Measurements from ENCODE around the gene EPHA10. TPM values are rescaled to one million over a fixed set of nuclear protein-coding genes. Genes with fewer than 3 reads are reported as not detected.

Gene EPHA10
- total RNA-seq: under 1 TPM in 1 of 4 donors, not detected in 3; 0.12 TPM

DNA sequence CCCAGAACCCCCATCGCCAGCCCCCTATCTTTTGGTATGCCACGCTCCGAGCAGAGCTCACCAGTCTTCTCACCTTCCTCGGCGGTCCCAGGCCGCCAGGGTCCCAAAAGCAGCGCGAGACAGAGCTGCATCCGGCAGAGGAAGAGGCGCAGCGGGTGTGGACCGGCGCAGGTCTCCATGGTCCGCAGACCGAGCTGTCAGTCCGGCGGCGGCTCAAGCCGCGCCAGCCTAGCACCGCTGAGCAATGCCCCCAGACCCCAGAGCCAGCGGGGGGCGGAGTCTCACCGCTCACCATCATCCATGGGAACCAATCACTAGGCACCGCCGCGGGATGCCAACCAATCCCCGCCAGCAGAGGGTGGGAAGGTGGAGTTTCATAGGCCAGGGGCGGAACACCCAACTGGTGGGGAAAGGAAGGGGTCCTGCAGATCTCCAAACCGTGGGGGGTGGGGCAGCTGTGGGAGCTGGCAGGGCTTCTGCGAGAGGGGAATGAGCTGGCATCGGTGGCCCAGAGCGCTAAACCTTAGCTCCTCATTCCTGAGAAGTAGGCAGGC is at the start of gene EPHA10:
TSS of gene EPHA10 (minus strand) at position 233 of the 554 bp plus-strand sequence. CDS start at position 179, 54 bp downstream.
- TF ChIP-seq, protein P1, sequence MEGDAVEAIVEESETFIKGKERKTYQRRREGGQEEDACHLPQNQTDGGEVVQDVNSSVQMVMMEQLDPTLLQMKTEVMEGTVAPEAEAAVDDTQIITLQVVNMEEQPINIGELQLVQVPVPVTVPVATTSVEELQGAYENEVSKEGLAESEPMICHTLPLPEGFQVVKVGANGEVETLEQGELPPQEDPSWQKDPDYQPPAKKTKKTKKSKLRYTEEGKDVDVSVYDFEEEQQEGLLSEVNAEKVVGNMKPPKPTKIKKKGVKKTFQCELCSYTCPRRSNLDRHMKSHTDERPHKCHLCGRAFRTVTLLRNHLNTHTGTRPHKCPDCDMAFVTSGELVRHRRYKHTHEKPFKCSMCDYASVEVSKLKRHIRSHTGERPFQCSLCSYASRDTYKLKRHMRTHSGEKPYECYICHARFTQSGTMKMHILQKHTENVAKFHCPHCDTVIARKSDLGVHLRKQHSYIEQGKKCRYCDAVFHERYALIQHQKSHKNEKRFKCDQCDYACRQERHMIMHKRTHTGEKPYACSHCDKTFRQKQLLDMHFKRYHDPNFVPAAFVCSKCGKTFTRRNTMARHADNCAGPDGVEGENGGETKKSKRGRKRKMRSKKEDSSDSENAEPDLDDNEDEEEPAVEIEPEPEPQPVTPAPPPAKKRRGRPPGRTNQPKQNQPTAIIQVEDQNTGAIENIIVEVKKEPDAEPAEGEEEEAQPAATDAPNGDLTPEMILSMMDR (IDR thresholded peaks at IDR 0.05): no peak
- ATAC-seq (ENCODE audit: low FRiP score): no peak
- no peak for DNase-seq (ENCODE audit: low spot score)

DNA sequence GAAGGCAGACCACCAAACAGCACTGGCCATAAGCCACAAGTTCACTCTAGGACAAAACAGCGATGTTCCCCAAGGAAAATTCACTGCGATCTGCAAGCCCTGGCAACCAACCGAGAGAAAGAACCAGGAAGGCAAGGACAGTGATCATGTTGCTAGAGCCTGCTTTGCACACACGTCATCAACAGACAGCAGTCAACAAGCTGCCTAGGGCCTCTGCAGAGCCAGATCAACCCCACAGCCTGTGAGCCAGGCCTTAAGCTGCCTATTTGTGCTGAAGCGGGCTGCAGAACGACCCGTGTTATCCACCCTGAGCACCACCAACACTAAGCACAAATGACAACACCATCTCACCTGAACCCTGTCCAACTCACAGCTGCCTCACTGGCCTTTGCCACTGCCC is 49.3 kb upstream of the EPHA10 start:
- DNase-seq (ENCODE audit: low spot score) (no peak), ATAC-seq (ENCODE audit: low FRiP score) (no peak)
- TF ChIP-seq, protein P1 (IDR thresholded peaks at IDR 0.05): no peak

DNA sequence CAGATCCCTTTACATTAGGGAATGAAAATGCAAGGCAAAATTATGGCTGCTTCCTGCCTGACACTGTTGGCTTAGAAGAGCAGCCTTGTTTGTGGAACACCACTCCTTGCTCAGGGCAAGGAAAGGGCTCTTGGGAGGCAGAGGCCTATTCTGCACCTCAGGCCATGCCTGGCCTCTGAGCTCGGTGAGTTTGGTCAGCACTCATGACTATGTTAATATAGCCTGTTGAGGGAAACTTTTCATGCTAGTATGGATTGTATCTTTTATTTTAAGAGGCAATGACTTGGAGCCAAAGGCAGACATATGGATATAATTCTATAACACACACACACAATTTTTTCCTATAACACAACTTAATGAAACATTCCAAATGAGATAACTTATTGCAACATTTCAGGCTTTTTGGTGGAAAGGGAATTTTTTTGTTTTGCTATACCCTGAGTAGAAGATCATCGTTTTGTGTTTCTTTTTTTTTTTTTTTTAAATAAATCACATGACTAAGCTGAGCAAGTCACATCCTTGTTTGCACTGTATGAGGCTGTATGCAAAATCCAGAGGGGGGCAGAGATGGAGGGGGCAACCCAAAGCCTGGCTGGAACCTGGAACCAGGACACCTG is 48.7 kb upstream of the EPHA10 start:
- no peak for DNase-seq (ENCODE audit: low spot score)
- no peak for ATAC-seq (ENCODE audit: low FRiP score)
- TF ChIP-seq, protein P1 (IDR thresholded peaks at IDR 0.05): no peak

DNA sequence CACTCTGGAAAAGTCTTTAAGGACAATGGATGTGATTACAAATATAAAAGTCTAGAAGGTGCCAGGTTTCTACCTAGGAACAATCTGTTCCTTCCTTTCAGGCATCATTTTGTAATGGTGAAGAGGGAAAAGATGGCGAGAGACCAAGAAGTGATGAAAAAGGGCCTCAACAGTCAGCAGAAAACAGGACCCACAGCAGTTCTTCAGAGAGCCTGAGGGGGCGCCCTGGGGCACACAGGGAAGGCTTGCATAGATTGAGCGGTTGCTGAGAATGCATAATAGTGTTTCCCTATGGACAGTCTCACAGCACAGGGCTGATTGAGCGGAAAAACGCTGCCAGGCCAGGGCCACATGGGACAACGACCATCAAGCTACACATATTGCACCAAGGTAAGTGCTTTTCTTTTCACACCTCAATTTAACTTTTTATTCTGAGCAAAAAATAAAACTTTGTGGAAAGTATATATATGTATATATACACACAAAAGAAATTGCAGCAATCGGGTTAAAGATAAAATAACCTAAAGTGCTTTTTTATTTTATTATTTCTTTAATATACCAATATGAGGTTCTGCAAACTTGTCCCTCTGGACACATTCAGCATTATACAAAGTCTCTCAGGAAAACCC is 46.2 kb upstream of the EPHA10 start:
- no peak for ATAC-seq (ENCODE audit: low FRiP score)
- no peak for DNase-seq (ENCODE audit: low spot score)
- TF ChIP-seq, protein P1 (IDR thresholded peaks at IDR 0.05): peak in 1 of 3 donors; percentile 22

DNA sequence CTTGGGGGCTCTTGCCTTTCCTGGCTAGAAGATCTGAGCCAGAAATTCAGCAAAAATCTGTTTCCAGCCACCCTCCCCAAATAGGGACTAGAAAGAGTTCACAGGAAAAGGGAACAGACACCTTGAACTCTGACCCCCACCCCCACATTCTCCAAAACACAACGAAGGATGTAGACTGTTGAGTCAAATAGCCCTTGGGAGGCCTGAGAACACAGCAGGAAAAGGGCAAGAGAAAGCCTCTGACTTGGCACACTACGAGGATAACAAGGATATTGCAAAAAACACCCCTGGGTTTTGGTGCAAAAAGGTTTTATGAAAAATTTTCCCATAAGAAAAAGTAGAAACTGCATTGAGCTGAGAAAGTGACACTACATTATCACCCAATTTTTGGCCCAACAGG is 45.0 kb upstream of the EPHA10 start:
- ATAC-seq (ENCODE audit: low FRiP score): no peak
- TF ChIP-seq, protein P1 (IDR thresholded peaks at IDR 0.05): no peak
- DNase-seq (ENCODE audit: low spot score): no peak

DNA sequence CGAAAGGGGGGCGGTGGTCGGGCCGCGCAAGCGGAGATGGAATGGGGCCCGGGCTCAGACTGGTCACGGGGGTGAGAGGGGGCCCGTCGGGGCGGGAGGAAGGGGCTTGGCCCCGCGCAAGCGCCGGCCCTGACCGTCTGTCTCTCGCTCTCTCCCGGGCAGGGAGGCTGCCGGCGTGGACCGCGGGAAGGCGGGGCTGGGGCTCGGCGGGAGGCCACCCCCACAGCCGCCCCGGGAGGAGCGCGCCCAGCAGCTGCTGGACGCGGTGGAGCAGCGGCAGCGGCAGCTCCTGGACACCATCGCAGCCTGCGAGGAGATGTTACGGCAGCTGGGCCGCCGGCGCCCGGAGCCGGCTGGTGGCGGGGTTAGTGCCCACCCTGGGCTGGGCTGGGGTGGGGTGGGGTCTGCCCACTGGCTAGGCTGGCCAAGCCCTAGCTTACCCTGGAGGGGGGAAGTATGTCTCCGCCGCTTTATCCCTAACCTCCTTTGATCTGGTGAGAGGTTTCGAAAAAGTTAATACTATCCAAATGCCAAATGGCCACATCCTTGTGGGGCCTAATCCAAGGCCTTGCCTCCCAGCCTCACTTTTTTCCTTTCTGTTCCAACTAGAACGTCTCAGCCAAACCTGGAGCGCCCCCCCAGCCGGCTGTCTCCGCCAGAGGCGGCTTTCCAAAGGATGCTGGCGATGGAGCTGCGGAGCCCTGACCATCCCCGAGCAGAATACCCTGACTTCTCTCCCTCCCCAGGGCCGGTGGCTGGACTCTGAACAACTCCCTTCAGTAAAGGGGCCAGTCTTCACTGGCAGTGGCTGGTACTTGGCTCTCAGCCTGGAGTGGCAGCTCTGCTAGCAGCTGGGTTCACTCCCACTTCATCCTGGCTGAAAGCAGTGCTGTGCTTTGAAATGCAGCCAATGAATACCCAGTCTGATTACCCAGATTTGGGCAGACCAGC is 43.7 kb upstream of the EPHA10 start:
- TF ChIP-seq, protein P1 (IDR thresholded peaks at IDR 0.05): no peak
- peak; percentile 89 for ATAC-seq (ENCODE audit: low FRiP score)
- peak; percentile 41 for DNase-seq (ENCODE audit: low spot score)
